ENCODE data around the gene EXOC3.

Gene EXOC3

GRCh38 chr5:514673-515072 lies 71.7 kb downstream of the EXOC3 start:
- TF ChIP-seq, protein P1, sequence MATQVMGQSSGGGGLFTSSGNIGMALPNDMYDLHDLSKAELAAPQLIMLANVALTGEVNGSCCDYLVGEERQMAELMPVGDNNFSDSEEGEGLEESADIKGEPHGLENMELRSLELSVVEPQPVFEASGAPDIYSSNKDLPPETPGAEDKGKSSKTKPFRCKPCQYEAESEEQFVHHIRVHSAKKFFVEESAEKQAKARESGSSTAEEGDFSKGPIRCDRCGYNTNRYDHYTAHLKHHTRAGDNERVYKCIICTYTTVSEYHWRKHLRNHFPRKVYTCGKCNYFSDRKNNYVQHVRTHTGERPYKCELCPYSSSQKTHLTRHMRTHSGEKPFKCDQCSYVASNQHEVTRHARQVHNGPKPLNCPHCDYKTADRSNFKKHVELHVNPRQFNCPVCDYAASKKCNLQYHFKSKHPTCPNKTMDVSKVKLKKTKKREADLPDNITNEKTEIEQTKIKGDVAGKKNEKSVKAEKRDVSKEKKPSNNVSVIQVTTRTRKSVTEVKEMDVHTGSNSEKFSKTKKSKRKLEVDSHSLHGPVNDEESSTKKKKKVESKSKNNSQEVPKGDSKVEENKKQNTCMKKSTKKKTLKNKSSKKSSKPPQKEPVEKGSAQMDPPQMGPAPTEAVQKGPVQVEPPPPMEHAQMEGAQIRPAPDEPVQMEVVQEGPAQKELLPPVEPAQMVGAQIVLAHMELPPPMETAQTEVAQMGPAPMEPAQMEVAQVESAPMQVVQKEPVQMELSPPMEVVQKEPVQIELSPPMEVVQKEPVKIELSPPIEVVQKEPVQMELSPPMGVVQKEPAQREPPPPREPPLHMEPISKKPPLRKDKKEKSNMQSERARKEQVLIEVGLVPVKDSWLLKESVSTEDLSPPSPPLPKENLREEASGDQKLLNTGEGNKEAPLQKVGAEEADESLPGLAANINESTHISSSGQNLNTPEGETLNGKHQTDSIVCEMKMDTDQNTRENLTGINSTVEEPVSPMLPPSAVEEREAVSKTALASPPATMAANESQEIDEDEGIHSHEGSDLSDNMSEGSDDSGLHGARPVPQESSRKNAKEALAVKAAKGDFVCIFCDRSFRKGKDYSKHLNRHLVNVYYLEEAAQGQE (IDR thresholded peaks at IDR 0.05; ENCODE audit: insufficient read depth in 1 of 2, low read depth in 2 of 2, low read length in 2 of 2): no peak
- TF ChIP-seq POLR2AphosphoS5 (IDR thresholded peaks at IDR 0.05; ENCODE audit: low read depth, low read length): no peak
- TF ChIP-seq TAF1 (IDR thresholded peaks at IDR 0.05; ENCODE audit: borderline replicate concordance, insufficient read depth, low read length): no peak
- TF ChIP-seq SIN3A (IDR thresholded peaks at IDR 0.05; ENCODE audit: borderline replicate concordance, insufficient read depth, low read length): no peak
- TF ChIP-seq FOXP2 (optimal IDR thresholded peaks at IDR 0.05; ENCODE audit: borderline replicate concordance, extremely low read depth, extremely low read length, insufficient read depth): no peak

DNA sequence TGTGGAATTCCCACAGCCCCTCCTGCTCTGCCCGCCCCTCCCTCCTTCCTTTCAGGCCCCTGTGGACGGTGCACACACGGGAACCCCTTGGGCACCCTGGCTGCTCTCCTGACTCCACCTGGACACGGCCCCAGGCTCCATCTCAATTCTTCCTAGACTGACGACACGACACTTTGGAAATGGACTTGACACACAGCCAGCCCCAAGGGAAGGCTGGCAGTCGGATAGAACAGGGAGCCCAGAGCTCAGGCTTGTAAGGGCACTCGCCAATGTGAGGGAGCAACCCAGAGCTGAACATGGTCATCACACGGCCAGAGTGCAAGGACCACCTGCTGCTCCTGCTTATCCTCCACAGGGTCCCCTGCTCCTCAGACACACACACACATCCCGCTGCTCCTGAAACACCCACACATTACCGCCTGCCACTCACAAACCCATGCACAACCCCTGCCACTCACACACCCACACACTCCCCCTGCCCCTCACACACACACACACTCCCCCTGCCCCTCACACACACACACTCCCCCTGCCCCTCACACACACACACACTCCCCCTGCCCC lies 72.4 kb downstream of the EXOC3 start:
- TF ChIP-seq FOXP2 (optimal IDR thresholded peaks at IDR 0.05; ENCODE audit: borderline replicate concordance, extremely low read depth, extremely low read length, insufficient read depth) (no peak), TAF1 (IDR thresholded peaks at IDR 0.05; ENCODE audit: borderline replicate concordance, insufficient read depth, low read length) (no peak), POLR2AphosphoS5 (IDR thresholded peaks at IDR 0.05; ENCODE audit: low read depth, low read length) (no peak), SIN3A (IDR thresholded peaks at IDR 0.05; ENCODE audit: borderline replicate concordance, insufficient read depth, low read length) (no peak)
- TF ChIP-seq, protein P1 (IDR thresholded peaks at IDR 0.05; ENCODE audit: insufficient read depth in 1 of 2, low read depth in 2 of 2, low read length in 2 of 2): no peak

- no peak for TF ChIP-seq FOXP2 (optimal IDR thresholded peaks at IDR 0.05; ENCODE audit: borderline replicate concordance, extremely low read depth, extremely low read length, insufficient read depth)
- no peak for TF ChIP-seq POLR2AphosphoS5 (IDR thresholded peaks at IDR 0.05; ENCODE audit: low read depth, low read length)
- no peak for TF ChIP-seq TAF1 (IDR thresholded peaks at IDR 0.05; ENCODE audit: borderline replicate concordance, insufficient read depth, low read length)
- no peak for TF ChIP-seq SIN3A (IDR thresholded peaks at IDR 0.05; ENCODE audit: borderline replicate concordance, insufficient read depth, low read length)
- TF ChIP-seq, protein P1 (IDR thresholded peaks at IDR 0.05; ENCODE audit: insufficient read depth in 1 of 2, low read depth in 2 of 2, low read length in 2 of 2): no peak
These were observed 73.5 kb downstream of the EXOC3 start for GRCh38 chr5:516338-516925.

Data from PFSK-1 (cell line).